ENCODE results near the gene PCDH1.
A peak's percentile ranks its signal among the peaks of the same experiment; 100 is the strongest.

- TF ChIP-seq CTCF (IDR thresholded peaks at IDR 0.05) (no peak), POLR2A (IDR thresholded peaks at IDR 0.05) (no peak), POLR2AphosphoS5 (IDR thresholded peaks at IDR 0.05) (peak; percentile 46)
Measured at GRCh38 chr5:141822144-141822543, 56.1 kb downstream of the PCDH1 start.

Data from gastroesophageal sphincter (tissue), 3 donors.